IPS-NIHi7 (cell line): ENCODE data around the gene EHMT1.
A peak's percentile ranks its signal among the peaks of the same experiment; 100 is the strongest.
"Not testable (repeated sequence)": the region's sequence is repeated elsewhere in the genome, so short reads cannot be mapped to it uniquely, and the experiment has no call there.

Experiments
- DNase-seq: peaks from one replicate; pipeline ENCODE4 v3.0.0; 2012; ENCODE audit warnings: mixed read lengths; ENCODE audit errors: extremely low spot score

EHMT1 gene

DNA sequence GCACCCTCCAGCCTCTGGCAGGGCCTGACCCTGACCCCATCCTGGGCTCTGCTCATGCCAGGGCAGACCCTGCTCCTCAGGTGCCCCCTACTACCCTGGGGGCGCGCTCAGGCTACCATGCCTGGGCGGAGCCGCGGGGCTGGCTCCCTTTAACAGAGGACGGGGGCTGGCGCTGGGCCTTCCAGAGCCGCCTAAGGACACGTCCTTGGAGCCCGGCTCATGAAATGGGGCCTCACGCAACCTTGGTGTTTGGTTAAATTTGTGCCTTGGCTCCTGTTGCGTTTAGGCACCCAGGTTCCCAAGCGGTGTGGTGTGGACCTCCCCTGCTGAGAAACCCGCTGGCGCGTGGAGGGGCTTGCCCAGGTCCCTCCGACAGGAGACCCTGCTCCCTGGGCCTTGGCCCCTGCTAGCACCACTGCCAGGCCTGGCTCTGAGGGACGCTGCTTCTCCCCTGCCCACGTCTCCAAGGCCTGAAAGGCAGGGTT is 3.4 kb upstream of the EHMT1 start:
- DNase-seq: no peak

GRCh38 chr9:137619240-137620047 is 639 bp downstream of the EHMT1 start:
- DNase-seq: peak; percentile 37

GRCh38 chr9:137620048-137620405 is 1.2 kb downstream of the EHMT1 start:
- DNase-seq: no peak

GRCh38 chr9:137620581-137620980 is 1.8 kb downstream of the EHMT1 start:
- no peak for DNase-seq

DNA sequence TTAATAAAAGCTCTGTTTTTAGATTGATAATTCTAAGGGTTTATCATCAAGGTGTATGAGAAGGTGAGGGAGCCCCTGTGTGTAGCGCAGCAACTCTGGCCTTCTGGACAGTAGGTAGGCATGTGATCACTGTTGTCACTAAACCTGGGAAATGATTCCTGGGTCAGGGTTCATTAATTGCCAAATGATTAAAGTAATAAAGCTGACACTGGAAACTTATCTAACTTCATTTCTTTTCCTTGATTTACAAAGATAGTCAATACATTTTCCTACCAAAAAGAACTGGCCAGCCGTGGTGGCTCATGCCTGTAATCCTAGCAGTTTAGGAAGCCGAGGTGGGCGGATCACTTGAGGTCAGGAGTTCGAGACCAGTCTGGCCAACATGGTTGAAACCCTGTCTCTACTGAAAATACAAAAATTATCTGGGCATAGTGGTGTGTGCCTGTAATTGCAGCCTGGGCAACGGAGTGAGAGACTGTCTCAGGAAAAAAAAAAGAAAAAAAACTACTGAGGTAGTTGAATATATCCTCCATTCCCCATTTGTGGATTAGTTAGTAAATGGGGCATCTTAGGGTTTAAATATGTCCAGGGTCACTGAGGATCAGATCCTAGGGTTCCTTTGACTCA is 2.4 kb downstream of the EHMT1 start:
- no peak for DNase-seq

GRCh38 chr9:137622211-137622610 is 3.4 kb downstream of the EHMT1 start:
- DNase-seq: not testable (repeated sequence)

- DNase-seq: no peak
Measured at GRCh38 chr9:137626464-137626863, 7.7 kb downstream of the EHMT1 start.

GRCh38 chr9:137627406-137627805 is 8.6 kb downstream of the EHMT1 start:
- DNase-seq: not testable (repeated sequence)

GRCh38 chr9:137630126-137630525 is 11.3 kb downstream of the EHMT1 start:
- DNase-seq: no peak

DNA sequence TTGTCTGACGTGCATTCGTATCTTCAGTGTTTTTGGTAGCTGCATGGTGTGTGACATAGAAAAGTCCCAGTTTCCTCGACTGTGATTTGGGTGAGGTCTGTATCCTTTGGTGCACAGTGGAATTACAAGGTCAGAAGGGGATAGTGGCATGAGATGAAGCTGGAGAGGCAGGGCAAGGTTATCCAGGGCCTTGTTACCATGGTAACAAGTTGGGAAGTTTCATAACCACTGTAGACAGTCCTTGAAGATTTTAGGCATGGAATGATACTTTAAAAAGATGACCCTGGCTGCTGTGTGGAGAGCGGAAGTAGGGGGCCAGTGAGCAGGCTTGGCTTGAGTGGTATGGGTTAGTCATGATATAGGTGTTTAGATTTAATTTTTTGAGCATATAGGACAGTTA is 11.9 kb downstream of the EHMT1 start:
- no peak for DNase-seq

- DNase-seq: no peak
Measured at GRCh38 chr9:137631345-137632229, 12.8 kb downstream of the EHMT1 start.

GRCh38 chr9:137632230-137633161 is 13.7 kb downstream of the EHMT1 start:
- DNase-seq: no peak

- no peak for DNase-seq
Measured at GRCh38 chr9:137634016-137634415, 15.2 kb downstream of the EHMT1 start.

DNA sequence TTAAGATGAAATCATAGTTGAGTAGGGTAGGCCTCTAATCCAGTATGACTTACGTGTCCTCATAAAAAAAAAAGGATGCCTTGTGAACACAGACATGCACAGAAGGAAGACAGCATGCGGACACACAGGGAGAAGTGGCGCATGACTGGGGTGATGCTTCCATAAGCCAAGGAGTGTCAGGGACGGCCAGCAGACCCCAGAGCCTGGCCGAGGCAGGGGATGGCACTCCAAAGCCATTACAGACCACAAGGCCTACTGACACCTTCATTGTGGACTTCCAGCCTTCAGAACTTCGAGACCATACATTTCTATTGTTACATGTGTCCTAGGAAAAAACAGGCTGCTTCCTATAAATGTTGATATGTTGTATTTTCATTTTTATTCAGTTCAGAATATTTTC is 19.9 kb downstream of the EHMT1 start:
- DNase-seq: no peak

- no peak for DNase-seq
Measured at GRCh38 chr9:137639303-137640051, 20.7 kb downstream of the EHMT1 start.

DNA sequence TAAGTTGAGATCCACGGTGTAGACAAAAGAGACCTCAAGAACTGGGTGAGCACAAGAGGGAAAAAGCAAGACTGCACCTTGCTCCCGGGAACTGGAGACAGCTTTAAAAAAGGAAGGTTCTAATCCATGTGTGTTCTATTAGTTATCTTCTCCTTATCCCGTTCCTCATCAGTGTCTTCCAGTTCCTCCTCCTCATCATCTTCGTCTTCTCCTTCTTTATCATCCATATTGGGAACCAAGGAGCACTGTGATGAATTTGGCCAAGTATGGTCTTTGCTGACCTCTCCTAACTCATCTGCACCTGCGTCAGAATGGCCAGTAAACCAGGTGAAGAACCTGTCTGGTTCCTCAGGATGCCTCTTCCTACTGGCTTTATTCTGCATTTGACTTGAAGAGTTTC is 22.1 kb downstream of the EHMT1 start:
- no peak for DNase-seq

DNA sequence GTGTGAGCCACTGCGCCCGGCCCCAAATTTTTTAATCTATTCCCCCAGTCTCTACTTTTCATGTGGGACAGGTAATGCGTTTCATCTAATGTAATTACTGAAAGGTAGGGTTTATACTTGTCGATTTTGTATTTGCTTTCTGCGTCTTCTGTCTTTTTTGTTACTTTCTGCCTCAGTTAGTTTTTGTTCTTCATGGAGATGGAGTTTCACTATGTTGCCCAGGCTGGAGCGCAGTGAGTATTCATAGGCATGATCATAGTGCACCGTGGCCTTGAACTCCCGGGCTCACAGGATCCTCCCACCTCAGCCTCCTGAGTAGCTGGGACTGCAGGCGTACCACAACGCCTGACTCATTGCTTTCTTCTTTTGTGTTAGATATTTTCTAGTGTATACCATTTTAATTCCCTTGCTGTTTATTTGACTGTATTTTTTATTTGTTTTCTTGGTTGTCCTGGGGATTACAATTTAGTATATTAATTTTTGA is 23.4 kb downstream of the EHMT1 start:
- DNase-seq: no peak

DNA sequence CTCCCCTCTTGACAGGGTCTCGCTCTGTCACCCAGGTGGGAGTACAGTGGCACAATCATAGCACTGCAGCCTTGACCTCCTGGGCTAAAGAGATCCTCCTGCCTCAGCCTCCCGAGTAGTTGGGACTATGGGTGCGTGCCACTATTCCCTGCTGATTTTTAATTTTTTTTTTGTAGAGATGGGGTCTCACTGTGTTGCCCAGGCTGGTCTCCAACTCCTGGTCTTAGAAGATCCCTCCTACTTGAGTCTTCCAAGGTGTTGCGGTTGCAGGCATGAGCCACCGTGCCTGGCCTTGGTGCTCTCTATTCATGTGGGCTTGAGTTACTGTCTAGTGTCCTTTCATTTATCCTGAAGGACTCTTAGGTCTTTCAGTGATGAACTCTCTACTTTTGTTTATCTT is 24.1 kb downstream of the EHMT1 start:
- no peak for DNase-seq

DNA sequence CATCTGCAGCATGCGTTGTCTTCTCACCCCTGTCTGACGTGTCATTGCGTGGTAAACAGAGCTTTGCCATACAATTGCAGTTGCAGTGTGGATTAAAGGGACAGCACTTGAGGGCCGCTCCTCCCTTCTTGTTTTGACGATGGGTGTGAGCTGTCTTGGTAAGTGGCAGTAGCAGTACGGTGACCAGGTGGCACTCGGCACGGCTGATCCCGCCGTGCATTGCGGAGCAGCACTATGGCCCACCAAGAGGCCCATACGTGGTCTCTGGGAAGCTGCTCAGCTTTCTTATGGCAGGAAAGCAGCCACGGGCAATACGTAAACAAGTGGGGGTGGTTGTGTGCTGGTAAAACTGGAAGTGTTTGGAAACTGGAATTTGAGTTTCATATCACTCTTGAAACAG is 25.1 kb downstream of the EHMT1 start:
- DNase-seq: no peak

GRCh38 chr9:137645211-137645610 is 26.4 kb downstream of the EHMT1 start:
- DNase-seq: no peak
